AG04449 (cell line): ENCODE results near the gene DYNC2H1.

Source experiments
- CTCF ChIA-PET: fragments of 350-600 bp; formaldehyde crosslinking; extraction: SDS; loops from one replicate; lab custom pipeline; 2021; ENCODE audit warnings: antibody characterized with exemption; lab: Yijun Ruan, JAX
- POLR2A ChIA-PET: fragments of 400-600, 350-600 bp; formaldehyde crosslinking; extraction: SDS; loops from one replicate; lab custom pipeline; 2020; ENCODE audit warnings: antibody characterized with exemption, inconsistent platforms; lab: Yijun Ruan, JAX
- DNase-seq: peaks from one replicate; pipeline ENCODE4 v3.0.0-alpha.2; 2010; ENCODE audit warnings: low read depth, low spot score
- H3K4me3 ChIP-seq: 2 replicates; pipeline ENCODE4 v1.5.1; 2011; ENCODE audit warnings: low read depth, mild to moderate bottlenecking, control low read depth, low read length
- CTCF ChIP-seq: IDR thresholded peaks from one replicate; pipeline ENCODE4 v1.5.1; 2011; ENCODE audit warnings: mild to moderate bottlenecking, moderate library complexity, low read length, control low read depth, inconsistent platforms; ENCODE audit not compliant: insufficient read depth; ENCODE audit errors: missing control alignments

Gene DYNC2H1

GRCh38 chr11:103441021-103441420 lies 331.8 kb downstream of the DYNC2H1 start:
- no peak for TF ChIP-seq CTCF
- POLR2A ChIA-PET = no interaction called here
- CTCF ChIA-PET = interaction anchor here (0.6 to 1.7 kb wide), 2 partner anchors 116 to 191 kb away, joined by 5 to 7 read pairs; no protein-coding TSS in a partner anchor
- no peak overlapping the region for H3K4me3 ChIP-seq
- no peak for DNase-seq

DNA sequence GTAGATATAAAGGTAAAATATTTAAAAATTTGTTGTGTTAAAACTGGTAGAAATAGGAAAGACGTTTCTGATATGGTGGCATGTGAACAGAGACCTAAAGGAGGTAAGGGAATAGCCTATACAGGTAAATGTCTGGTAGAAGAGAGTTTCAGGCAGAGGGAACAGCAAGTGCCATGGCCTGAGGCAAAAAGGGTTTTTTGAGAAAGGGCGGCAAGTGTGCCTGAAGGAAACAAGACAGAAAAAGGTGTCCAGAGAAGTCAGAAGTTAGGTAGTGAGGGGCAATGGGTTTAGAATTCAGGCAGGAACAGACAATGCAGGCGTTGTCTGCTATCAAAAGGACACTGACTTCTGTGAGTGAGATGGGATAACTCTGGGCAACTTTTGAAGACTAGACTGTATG lies 339.7 kb downstream of the DYNC2H1 start:
- no peak for TF ChIP-seq CTCF
- H3K4me3 ChIP-seq = no peak overlapping the region
- DNase-seq = no peak
- ChIA-PET CTCF (interaction anchor here (1.3 kb wide), 1 partner anchor 247 kb away, joined by 3 read pairs; no protein-coding TSS in a partner anchor), POLR2A (no interaction called here)

DNA sequence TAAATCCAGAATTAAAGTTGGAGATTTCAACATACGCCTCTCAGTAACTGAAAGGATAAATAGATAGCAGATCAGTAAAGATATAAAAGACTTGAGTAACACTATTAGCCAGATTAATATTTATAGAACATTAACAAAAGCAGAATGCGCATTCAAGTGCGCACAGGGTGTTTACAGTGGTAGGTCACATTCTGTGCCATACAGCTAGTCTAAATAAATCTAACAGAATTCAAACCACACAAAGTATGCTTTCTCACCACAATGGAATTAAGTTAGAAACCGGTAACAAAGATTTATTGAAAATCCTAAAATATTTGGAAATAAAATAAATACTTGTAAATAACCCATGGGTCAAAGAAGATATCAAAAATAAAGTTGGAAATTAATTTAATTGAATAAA lies 341.0 kb downstream of the DYNC2H1 start:
- TF ChIP-seq CTCF = no peak
- no peak overlapping the region for H3K4me3 ChIP-seq
- ChIA-PET CTCF (interaction anchor here (1.3 kb wide), 1 partner anchor 248 kb away, joined by 3 read pairs; no protein-coding TSS in a partner anchor), POLR2A (no interaction called here)
- no peak for DNase-seq

- no peak overlapping the region for H3K4me3 ChIP-seq
- ChIA-PET CTCF (interaction anchor here (1.2 kb wide), 1 partner anchor 10 kb away, joined by 3 read pairs; no protein-coding TSS in a partner anchor), POLR2A (no interaction called here)
- DNase-seq = no peak
- no peak for TF ChIP-seq CTCF
Observed at GRCh38 chr11:103453126-103453525, 343.9 kb downstream of the DYNC2H1 start.

DNA sequence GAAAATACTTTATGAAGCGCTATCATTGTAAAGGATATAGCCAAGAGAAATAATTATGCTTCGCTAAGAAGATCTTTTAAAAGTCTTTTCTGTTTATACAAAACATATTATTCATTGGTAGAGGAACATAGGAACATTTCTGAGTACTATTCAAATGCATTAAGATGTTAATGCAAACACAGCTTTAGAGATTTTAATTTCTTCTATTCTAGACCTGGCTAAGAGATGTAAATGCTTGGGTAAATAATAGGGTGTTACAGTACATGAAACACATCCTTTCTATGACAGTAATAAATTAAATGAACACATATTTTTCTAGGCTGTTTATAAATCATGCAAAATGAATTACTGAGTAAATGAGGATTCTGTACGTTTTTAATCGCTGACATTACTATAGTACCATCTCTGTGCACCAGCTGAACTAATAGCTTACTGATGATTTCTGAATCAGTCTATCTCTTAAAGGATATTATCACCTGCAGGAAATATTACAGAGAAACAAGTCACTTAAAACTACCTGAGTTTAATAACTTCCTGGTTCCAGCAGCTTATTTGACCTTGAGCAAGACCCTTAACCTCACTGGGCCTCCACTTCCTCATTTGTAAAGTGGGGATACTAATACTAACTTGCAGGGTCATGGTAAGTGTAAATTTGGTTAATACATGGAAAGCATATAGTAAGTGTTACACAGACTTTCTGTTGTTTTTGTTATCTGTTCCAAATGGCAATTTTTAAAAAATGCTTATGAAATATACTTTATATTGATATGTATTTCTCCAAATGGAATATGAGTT lies 344.9 kb downstream of the DYNC2H1 start:
- no peak overlapping the region for H3K4me3 ChIP-seq
- TF ChIP-seq CTCF = no peak
- DNase-seq = no peak
- CTCF ChIA-PET = no interaction called here
- POLR2A ChIA-PET = no interaction called here

DNA sequence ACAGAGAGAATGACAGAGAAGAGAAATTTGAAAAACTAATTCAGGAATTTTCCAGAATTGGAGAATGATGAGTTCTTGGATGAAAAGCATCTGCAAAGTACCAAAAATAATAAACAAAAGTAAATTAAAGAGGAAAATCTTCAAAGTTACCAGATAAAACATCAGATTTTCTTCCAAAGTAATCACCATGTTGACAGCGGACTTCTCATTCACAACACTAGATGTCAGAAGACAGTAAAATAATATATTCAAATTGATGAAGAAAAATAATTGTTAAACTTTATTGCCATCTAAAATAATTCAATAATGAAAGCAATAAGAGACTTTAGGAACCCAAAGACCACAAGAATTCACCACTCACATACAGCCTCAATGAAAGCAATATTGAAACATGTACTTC lies 355.2 kb downstream of the DYNC2H1 start:
- ChIA-PET POLR2A (no interaction called here), CTCF (interaction anchor here (0.8 kb wide), 1 partner anchor 138 kb away, joined by 3 read pairs; no protein-coding TSS in a partner anchor)
- TF ChIP-seq CTCF = no peak
- DNase-seq = no peak
- no peak overlapping the region for H3K4me3 ChIP-seq
